ENCODE measurements around the gene PAPPA.

The PAPPA gene

GRCh38 chr9:116187570-116188170, 34.1 kb downstream of the PAPPA start:
- no peak overlapping the region for H3K27ac ChIP-seq
- TF ChIP-seq ZFX (IDR thresholded peaks at IDR 0.05) = no peak
- TF ChIP-seq CTCF (conservative IDR thresholded peaks at IDR 0.05) = no peak

GRCh38 chr9:116189683-116190082, 36.1 kb downstream of the PAPPA start:
- H3K27ac ChIP-seq = no peak overlapping the region
- TF ChIP-seq ZFX (IDR thresholded peaks at IDR 0.05) = no peak
- TF ChIP-seq CTCF (conservative IDR thresholded peaks at IDR 0.05) = no peak

GRCh38 chr9:116190637-116191396, 37.2 kb downstream of the PAPPA start:
- H3K27ac ChIP-seq = no peak overlapping the region
- TF ChIP-seq ZFX (IDR thresholded peaks at IDR 0.05) = no peak
- TF ChIP-seq CTCF (conservative IDR thresholded peaks at IDR 0.05) = no peak

GRCh38 chr9:116191576-116192415, 38.2 kb downstream of the PAPPA start:
- TF ChIP-seq ZFX (IDR thresholded peaks at IDR 0.05) (no peak), CTCF (conservative IDR thresholded peaks at IDR 0.05) (no peak)

GRCh38 chr9:116193636-116194035, 40.0 kb downstream of the PAPPA start:
- no peak overlapping the region for H3K27ac ChIP-seq
- TF ChIP-seq CTCF (conservative IDR thresholded peaks at IDR 0.05) = no peak

More at GRCh38 chr9:116191576-116192415, 38.2 kb downstream of the PAPPA start:
- H3K27ac ChIP-seq = no peak overlapping the region

GRCh38 chr9:116196806-116197205, 43.2 kb downstream of the PAPPA start:
- TF ChIP-seq ZFX (IDR thresholded peaks at IDR 0.05) (no peak), CTCF (conservative IDR thresholded peaks at IDR 0.05) (no peak)
- H3K27ac ChIP-seq = no peak overlapping the region

GRCh38 chr9:116198344-116198743, 44.8 kb downstream of the PAPPA start:
- H3K27ac ChIP-seq = no peak overlapping the region
- TF ChIP-seq ZFX (IDR thresholded peaks at IDR 0.05) = no peak
- TF ChIP-seq CTCF (conservative IDR thresholded peaks at IDR 0.05) = no peak
